Smooth muscle cell of the brain vasculature (primary cell): Measurements from ENCODE around the gene RDH13.
"Not testable (repeated sequence)": the region's sequence is repeated elsewhere in the genome, so short reads cannot be mapped to it uniquely, and the experiment has no call there.

Experiments
- DNase-seq: peaks from one replicate; pipeline ENCODE4 v3.0.0-alpha.2; 2012; ENCODE audit warnings: low read depth, low spot score

The RDH13 gene

DNA sequence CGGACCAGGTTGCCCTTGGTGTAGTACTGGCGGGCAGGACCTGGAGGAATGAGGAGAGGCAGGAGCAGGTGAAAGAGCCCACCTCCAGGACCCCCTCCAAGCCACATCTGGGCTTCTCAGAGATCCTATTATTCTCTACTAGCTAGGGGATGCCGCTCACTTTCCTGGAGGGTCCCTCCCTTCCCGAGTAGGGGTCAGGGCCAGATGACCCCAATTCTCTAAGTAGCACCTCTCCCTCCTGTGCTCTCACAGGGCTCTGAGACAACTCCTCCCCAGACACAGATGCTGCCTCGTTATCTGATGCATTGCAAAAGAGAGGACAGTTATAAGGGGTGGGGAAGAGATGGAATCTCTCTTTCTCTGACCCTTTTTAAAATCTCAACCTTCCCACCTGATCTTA is 47.8 kb downstream of the RDH13 start:
- DNase-seq: no peak

DNA sequence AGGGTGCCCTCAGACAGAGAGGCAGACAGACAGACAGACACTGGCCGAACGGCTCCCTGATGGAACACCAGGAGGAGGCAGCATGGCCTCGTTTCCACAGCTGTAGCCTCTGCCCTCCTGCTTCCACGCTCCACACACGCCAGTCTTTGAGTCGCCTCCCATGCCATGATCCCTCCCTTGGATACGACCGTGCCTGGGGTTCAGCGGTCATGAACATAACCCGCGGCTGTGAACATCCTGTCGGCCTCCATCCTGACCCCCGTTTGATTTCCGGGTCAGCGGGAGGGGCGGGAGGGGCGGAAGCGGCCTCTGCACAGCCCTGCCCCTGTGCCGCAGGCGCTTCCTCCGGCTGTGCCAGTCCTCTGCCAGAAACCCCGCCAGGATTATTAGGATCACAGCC is 48.2 kb downstream of the RDH13 start:
- no peak for DNase-seq

DNA sequence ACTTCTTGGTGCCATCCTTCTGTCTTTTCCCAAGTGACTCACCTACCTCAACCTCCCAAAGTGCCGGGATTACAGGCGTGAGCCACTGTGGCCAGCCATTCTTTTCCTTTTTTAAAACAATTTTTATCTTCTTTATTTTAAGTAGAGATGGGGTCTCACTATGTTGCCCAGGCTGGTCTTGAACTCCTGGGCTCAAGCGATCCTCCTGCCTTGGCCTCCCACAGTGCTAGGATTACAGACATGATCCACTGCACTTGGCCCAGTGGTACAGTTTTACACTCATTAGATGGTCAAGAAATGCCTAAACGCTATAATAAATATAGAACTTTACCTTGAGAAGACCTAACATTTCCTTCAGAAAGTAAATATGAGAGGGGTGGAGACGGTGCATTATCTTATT is 49.4 kb downstream of the RDH13 start:
- DNase-seq: no peak

DNA sequence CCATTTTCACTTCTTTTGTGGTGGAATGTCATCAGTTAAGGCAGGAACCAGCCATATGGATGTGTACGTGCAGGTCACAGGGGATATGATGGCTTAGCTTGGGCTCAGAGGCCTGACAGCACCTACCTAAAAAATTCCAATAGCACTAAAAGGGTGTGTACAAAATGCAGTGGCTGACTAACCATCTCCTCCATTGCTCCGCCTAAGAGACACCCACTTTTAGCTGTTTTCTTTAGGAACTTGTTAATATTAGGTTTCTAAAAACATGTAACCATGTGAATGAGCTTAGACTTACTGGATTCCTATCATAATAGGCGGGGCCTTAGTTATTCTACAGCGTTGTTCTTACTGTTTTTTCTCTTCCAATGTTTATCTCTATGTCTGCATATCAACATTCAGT is 50.6 kb downstream of the RDH13 start:
- no peak for DNase-seq

DNA sequence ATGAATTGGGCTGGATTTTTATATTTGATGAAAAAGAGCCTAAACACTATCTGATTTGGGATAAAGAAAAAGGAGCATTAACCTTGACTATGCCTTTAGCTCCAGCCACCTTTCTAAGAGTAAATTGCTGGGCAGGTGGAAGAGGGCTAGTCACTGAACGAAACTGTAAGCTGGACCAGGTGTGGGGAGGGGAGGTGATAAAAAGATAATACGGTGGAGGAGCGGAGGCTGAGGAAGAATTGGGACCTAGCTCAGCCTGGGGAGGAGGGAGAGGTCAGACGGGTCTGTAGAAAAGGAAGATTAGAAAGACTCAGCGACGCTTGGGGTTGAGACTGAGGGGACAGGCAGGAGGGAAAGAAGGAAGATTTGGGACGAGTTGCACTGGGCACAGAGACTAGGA is 52.4 kb downstream of the RDH13 start:
- DNase-seq: not testable (repeated sequence)

DNA sequence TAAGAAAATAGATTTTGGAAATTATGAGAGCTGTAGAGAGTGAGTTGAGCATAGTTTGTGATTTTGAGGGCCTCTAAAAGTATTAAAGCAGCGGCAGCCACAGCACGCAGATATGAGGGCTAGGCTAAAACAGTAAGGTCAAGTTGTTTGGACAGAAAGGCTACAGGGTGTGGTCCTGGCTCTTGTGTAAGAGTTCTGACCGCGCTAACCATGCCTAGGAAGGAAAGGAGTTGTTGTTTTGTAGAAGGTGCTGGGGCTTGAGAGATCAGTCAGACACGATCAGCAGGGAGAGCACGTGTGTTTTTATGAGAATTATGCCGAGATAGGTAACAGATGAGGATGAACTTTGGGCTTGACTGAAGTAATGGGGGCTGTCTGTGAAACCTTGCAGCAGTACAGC is 54.2 kb downstream of the RDH13 start:
- DNase-seq: not testable (repeated sequence)

DNA sequence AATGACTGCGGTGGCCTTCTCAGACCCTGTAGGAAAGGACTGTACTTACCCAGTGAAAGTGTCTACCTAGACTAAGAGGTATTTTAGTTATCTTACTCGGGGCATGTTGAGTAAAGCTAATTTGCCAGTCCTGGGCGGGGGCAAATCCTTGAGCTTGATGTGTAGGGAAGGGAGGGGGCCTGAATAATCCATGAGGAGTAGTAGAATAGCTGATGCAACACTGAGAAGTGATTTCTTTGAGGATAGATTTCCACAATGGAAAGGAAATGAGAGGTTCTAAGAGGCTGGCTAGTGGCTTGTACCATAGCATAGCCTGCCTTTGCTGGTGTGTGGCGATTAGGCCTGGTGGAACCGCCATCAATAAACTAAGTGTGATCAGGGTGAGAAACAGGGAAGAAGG is 54.8 kb downstream of the RDH13 start:
- DNase-seq: not testable (repeated sequence)

DNA sequence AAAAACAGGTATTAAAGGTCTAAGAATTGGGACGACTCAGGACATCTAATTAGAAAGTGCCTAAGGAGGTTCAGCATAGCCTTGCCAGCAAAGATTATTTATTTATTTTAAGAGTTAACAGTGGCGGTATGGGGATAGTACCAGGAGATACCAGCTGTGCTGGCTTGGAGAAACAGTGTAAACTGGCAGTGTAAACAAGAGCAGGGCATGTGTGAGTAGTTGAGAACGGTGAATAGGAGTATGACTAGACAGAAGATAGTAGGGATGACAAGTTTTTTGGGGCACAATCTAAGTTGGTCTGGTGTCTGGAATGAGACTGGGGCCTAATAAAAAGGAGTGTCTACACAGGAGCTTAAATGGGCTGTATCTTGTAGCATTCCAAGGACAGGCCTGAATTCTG is 55.4 kb downstream of the RDH13 start:
- not testable (repeated sequence) for DNase-seq

DNA sequence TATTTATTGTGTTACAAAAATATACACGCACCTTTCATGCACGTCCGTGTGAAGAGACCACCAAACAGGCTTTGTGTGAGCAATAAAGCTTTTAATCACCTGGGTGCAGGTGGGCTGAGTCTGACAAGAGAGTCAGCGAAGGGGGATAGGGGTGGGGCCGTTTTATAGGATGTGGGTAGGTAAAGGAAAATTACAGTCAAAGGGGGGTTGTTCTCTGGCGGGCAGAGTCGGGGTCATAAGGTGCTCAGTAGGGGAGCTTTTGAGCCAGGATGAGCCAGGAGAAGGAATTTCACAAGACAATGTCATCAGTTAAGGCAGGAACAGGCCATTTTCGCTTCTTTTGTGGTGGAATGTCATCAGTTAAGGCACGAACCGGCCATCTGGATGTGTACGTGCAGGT is 56.2 kb downstream of the RDH13 start:
- DNase-seq: not testable (repeated sequence)

DNA sequence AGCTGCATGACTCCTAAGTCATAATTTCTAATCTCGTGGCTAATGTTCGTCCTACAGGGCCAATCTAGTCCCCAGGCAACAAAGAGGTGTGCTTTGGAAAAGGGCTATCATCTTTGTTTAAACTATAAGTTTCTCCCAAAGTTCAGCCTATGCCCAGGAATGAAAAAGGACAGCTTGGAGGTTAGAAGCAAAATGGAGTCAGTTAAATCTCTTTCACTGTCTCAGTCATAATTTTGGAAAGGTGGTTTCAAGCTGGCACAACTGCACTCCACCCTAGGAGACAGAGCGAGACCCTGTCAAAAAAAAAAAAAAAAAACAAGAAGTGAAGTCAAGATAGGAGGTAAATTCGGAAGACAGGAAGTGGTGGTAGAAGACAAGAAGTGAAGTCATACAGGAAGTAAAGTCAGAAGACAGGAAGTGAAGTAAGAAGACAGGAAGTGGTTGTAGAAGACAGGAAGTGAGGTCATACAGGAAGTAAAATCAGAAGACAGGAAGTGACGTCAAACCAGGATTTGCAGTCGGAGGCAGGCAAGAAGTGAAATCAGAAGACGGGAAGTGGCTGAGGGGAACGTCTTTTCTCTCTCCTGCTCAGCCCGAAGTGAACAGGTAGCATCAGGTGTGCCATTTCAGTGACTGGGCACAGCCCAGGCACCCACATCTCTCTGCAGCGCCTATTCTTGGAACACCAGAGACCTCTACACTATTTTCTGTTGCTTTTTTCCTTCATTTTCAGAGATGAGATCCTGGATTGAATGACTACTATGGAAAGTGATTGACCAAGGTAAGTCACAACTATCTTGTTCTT is 57.1 kb downstream of the RDH13 start:
- no peak for DNase-seq

DNA sequence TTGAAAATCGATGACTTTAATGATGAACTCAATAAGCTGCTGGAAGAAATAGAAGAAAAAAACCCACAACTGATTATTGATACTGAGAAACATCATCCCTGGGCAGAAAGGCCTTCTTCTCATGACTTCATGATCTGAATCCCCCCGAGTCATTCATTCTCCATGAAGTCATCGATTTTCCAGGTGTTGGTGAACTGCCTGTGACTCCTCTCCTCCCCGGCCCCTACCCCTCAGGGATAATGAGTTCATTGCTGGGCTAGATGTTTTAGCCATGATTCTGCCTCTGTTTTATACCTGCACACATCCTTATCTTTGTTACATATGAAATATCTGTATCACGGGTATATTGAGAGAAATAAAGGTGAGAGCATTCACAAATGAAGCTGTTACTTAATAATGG is 62.2 kb downstream of the RDH13 start:
- DNase-seq: no peak

DNA sequence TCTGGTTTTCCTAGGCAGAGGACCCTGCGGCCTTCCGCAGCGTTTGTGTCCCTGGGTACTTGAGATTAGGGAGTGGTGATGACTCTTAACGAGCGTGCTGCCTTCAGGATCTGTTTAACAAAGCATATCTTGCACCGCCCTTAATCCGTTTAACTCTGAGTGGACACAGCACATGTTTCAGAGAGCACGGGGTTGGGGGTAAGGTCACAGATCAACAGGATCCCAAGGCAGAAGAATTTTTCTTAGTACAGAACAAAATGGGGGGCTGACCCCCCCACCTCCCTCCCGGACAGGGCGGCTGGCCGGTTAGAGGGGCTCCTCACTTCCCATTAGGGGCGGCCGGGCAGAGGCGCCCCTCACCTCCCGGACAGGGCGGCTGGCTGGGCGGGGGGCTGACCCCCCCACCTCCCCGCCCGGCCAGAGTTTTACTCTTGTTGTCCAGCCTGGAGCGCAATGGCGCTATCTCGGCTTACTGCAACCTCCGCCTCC is 64.2 kb downstream of the RDH13 start:
- DNase-seq: not testable (repeated sequence)

DNA sequence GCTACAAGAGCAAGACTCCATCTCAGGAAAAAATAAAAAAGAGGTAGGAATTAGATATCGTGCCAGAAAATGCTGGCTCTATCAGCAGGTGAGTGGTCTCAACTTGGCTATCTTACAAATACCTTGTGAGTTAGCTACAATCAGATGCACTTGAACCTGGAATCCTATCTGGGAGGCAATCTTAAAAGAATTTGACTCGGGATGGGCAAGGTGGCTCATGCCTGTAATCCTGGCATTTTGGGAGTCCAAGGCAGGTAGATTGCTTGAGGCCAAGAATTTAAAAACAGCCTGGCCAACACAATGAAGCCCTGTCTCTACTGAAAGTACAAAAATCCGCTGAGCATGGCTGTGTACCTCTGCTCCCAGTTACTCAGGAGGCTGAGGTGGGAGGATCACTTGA is 67.4 kb downstream of the RDH13 start:
- DNase-seq: no peak
